Stimulated activated CD4-positive, alpha-beta T cell treated with anti-CD3 and anti-CD28 coated beads, Interleukin-4, amount 100 ng/mL, for 1 hour (primary cell): Measurements from ENCODE around the gene SLC7A7.
"Not testable (repeated sequence)": the region's sequence is repeated elsewhere in the genome, so short reads cannot be mapped to it uniquely, and the experiment has no call there.

Source experiments
- DNase-seq: peaks from one replicate; pipeline ENCODE4 v3.0.0-alpha.2; 2020

Gene SLC7A7

GRCh38 chr14:22814941-22815713 lies at the start of gene SLC7A7:
Gene SLC7A7 (minus strand): TSS chr14:22815435. CDS start chr14:22813398, 2,037 bp downstream.
- no peak for DNase-seq

GRCh38 chr14:22864979-22865378 lies 49.7 kb upstream of the SLC7A7 start:
- DNase-seq: no peak

GRCh38 chr14:22861651-22862050 lies 46.4 kb upstream of the SLC7A7 start:
- DNase-seq: no peak

- DNase-seq: not testable (repeated sequence)
Measured at GRCh38 chr14:22860377-22860776, 45.1 kb upstream of the SLC7A7 start.

- no peak for DNase-seq
Measured at GRCh38 chr14:22856428-22856827, 41.2 kb upstream of the SLC7A7 start.

GRCh38 chr14:22854963-22855724 lies 39.9 kb upstream of the SLC7A7 start:
- DNase-seq: no peak

- not testable (repeated sequence) for DNase-seq
Measured at GRCh38 chr14:22854296-22854695, 39.1 kb upstream of the SLC7A7 start.

GRCh38 chr14:22852940-22853767 lies 37.9 kb upstream of the SLC7A7 start:
- DNase-seq: peak; percentile 93

- no peak for DNase-seq
Measured at GRCh38 chr14:22852599-22852939, 37.3 kb upstream of the SLC7A7 start.

- DNase-seq: not testable (repeated sequence)
Measured at GRCh38 chr14:22852178-22852577, 36.9 kb upstream of the SLC7A7 start.

GRCh38 chr14:22850944-22851764 lies 35.9 kb upstream of the SLC7A7 start:
- no peak for DNase-seq

- DNase-seq: no peak
Measured at GRCh38 chr14:22849212-22849819, 34.1 kb upstream of the SLC7A7 start.

- no peak for DNase-seq
Measured at GRCh38 chr14:22848351-22849164, 33.3 kb upstream of the SLC7A7 start.

- no peak for DNase-seq
Measured at GRCh38 chr14:22847661-22848341, 32.6 kb upstream of the SLC7A7 start.

GRCh38 chr14:22846811-22847307 lies 31.6 kb upstream of the SLC7A7 start:
- DNase-seq: no peak

GRCh38 chr14:22845821-22846625 lies 30.8 kb upstream of the SLC7A7 start:
- DNase-seq: no peak

GRCh38 chr14:22845103-22845394 lies 29.8 kb upstream of the SLC7A7 start:
- DNase-seq: no peak

GRCh38 chr14:22844221-22845102 lies 29.2 kb upstream of the SLC7A7 start:
- no peak for DNase-seq
